Stimulated activated CD8-positive, alpha-beta memory T cell treated with anti-CD3 and anti-CD28 coated beads, Interleukin-15, amount 100 ng/mL, for 24 hours (primary cell): ENCODE measurements around the gene NSUN6.
"Not testable (repeated sequence)": the region's sequence is repeated elsewhere in the genome, so short reads cannot be mapped to it uniquely, and the experiment has no call there.

Experiments used
- DNase-seq: peaks from one replicate; pipeline ENCODE4 v3.0.0-alpha.2; 2020; ENCODE audit warnings: low read depth

The NSUN6 gene

DNA sequence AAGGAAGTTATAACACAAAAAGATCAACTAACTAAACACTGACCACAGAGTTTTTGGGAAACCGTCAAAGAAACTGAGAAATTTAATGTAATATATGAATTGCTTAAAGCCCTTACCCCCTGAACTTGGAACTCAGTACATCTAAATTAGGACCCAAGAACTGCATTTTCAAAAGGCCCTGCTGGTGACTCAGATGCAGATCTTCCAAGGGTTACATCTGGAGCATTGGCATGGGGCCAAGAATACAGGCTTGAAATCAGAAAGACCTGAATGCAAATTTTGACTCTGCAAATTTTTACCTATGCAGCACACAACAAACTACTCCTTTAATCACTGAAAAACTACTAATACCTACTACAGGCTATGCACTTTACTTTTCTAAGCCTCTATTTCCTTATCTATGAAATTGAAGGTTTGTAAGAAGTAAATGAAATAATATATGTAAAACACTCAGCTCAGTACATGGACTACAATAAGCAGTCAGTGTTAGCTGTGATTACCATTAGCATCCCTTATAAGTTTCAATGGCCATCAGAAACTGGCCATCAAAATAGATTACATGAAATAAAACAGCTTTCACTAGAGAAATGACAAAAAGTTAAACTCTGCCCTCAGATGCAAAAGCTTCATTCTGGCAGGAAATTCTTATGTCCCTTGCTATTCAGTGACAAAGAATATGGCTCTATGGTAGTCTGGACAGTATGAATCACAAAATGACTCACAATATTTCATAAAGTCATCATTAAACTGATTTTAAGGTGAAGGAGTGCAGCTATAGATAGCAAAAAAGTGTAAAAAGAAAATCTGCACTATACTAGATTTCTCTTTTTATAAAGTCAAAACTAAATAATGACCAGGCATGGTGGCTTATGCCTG, 43.6 kb downstream of the NSUN6 start:
- DNase-seq, result no peak

GRCh38 chr10:18606051-18606695, 45.2 kb downstream of the NSUN6 start:
- no peak for DNase-seq

GRCh38 chr10:18601321-18601720, 50.1 kb downstream of the NSUN6 start:
- no peak for DNase-seq

DNA sequence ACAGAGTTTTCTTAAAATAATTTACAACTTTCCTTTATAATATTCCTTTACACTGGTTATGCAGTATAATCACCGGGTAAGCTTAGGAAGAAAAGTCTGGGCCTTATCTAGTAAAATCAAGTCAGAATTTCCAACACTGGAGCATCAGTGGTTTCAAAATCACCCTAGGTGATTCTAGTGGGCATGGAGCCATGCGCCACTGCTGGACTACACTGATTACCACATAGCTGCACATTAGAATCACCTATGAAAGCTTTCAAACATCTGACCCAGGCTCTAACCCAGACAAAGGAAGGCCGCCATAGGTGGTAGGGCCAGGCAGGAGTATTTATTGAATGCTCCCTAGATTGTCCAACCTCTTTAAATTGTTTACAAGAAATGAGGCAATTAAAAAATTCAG, 52.0 kb downstream of the NSUN6 start:
- DNase-seq, result no peak

DNA sequence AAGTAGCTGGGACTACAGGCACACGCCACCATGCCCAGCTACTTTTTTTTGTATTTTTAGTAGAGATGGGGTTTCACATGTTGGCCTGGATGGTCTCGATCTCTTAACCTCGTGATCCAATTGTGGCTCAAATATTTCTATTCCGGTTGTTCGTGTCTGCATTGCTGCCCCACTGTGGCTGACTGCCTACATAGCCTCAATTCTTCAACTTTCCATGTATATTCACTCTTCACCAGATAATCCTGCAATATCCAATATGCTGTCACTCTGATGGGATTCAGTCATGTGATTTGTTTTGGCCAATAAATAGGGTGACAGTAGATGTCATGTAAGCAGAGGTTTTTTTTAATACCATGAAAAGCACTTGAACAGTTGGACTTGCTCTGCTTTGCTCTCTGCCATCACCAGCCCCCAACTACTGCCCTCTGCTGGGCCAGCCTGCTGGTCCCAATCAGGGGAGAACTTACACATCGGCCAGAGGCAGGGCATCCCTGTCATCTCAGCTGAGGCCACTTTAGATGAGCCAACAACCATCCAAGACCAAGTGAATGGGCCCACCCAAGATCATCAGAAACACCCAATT, 56.7 kb downstream of the NSUN6 start:
- no peak for DNase-seq

DNA sequence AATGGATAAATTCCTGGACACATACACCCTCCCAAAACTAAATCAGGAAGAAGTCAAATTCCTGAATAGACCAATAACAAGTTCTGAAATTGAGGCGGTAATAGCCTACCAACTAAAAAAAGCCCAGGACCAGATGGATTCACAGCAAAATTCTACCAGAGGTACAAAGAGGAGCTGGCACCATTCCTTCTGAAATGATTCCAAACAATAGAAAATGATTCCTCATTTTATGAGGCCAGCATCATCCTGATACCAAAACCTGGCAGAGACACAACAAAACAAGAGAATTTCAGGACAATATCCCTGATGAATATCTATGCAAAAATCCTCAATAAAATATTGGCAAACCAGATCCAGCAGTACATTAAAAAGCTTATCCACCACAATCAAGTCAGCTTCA, 60.2 kb downstream of the NSUN6 start:
- not testable (repeated sequence) for DNase-seq

DNA sequence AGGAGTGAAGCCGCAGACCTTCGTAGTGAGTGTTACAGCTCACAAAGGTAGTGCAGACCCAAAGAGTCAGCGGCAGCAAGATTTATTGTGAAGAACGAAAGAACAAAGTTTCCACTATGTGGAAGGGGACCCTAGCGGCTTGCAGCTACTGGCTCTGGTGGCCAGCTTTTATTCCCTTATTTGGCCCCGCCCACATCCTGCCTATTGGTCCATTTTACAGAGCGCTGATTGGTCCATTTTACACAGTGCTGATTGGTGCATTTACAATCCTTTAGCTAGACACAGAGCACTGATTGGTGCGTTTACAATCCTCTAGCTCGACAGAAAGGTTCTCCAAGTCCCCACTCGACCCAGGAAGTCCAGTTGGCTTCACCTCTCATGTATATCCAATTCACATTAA, 64.8 kb downstream of the NSUN6 start:
- not testable (repeated sequence) for DNase-seq

GRCh38 chr10:18583575-18584270, 67.7 kb downstream of the NSUN6 start:
- DNase-seq, result no peak

DNA sequence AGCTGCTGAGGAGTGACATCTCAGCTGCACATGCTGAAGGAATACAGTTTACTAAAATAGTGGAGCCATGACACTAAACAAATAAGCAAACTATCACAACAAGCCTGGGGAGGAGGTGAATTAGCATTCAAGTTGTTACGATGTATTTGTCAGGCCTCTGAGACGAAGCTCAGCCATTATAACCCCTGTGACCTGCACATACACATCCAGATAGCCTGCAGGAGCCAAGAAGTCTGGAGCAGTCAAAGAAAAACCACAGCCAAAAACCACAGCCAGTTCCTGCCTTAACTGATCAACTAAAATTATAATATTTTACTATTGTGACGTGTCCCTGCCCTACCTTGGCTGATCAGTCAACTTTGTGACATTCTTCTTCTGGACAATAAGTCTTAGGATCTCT, 68.6 kb downstream of the NSUN6 start:
- no peak for DNase-seq

- no peak for DNase-seq
Observed at GRCh38 chr10:18577823-18578685, 73.3 kb downstream of the NSUN6 start.

DNA sequence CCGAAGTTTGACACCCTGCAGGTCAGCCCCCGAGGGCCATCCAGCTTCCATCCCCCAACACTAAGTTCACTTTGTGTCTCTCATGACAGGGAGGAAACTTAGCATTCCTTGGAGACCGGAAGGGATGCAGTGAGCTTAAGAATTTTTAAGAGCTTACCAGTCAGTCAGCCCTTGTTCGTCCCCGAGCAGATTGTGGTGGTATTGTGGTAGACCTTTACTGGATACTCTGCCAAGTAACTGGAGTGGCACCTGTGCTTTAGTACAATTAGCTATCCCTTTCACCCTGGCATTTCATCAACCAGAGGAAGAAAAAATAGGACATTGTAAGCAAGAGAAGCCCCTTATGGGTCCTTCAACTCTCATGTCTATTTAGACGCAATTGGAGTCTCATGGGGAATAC, 74.8 kb downstream of the NSUN6 start:
- DNase-seq, result no peak

DNA sequence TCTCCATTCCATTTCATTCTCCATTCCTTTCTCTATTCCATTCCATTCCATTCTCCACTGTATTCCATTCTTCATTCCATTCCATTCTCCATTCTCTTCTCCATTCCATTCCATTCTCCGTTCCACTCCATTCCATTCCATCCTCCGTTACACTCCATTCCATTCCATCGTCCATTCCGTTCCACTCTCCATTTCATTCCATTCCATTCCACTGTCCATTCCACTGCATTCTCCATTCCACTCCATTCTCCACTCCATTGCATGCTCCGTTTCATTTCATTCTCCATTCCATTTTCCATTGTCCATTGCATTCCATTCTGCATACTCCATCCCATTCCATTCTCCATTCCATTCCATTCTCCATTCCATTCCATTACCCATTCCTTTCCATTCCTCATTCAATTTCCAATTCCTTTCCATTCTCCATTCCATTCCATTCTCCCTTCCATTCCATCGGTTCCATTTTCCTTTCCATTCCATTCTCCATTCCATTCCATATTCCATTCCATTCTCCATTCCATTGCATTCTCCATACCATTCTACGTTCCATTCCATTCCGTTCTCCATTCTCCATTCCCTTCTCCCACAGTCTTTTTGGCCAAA, 78.3 kb downstream of the NSUN6 start:
- no peak for DNase-seq

GRCh38 chr10:18571780-18572179, 79.6 kb downstream of the NSUN6 start:
- no peak for DNase-seq

DNA sequence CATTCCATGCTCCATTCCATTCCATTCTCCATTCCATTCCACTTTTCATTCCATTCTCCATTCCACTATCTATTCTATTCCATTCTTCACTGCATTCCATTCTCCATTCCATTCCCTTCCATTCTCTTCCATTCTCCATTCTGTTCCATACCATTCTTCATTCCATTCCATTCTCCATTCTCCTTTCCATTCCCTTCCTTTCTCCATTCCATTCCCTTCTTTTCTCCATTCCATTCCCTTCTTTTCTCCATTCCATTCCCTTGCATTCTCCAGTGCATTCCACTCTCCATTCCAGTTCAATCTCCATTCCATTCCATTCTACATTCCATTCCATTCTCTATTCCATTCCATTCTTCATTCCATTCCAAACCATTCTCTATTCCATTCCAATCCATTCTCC, 80.3 kb downstream of the NSUN6 start:
- DNase-seq, result no peak

DNA sequence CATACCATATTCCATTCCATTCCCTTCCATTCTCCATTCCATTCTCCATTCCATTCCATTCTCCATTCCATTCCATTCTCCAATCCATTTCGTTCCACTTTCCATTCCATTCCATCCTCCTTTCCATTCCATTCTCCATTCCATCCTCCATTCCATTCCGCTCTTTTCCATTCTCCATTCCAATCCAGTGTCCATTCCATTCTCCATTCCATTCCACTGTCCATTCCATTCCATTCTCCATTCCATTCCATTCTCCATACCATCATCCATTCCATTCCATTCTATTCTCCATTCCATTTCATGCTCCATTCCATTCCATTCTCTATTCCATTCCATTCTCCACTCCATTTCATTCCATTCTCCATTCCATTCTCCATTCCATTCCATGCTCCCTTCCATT, 81.0 kb downstream of the NSUN6 start:
- not testable (repeated sequence) for DNase-seq

- no peak for DNase-seq
Observed at GRCh38 chr10:18567343-18567856, 84.0 kb downstream of the NSUN6 start.

DNA sequence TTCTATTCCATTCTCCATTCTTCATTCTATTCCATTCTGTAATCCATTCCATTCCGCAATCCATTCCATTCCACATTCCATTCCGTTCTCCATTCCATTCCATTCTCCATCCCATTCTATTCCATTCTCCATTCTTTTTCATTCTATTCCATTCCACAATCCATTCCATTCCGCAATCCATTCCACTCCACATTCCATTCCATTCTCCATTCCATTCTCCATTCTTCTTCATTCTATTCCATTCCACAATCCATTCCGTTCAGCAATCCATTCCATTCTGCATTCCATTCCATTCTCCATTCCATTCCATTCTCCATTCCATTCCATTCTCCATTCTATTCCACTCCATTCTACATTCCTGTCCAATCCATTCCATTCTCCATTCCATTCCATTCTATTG, 85.2 kb downstream of the NSUN6 start:
- no peak for DNase-seq

DNA sequence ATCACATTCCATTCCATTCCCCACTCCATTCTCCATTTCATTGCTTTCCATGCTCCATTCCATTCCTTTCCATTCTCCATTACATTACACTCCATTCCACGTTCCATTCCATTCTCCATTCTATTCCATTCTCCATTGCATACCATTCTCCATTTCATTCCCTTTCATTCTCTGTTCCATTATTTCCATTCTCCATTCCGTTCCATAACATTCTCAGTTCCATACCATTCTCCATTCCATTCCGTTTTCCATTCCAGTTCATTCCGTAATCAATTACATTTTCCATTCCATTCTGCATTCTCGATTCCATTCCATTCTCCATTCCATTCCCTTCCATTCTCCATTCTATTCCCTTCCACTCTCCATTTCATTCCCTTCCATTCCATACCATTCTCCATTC, 86.4 kb downstream of the NSUN6 start:
- DNase-seq, result no peak

- no peak for DNase-seq
Observed at GRCh38 chr10:18563003-18563726, 88.2 kb downstream of the NSUN6 start.

DNA sequence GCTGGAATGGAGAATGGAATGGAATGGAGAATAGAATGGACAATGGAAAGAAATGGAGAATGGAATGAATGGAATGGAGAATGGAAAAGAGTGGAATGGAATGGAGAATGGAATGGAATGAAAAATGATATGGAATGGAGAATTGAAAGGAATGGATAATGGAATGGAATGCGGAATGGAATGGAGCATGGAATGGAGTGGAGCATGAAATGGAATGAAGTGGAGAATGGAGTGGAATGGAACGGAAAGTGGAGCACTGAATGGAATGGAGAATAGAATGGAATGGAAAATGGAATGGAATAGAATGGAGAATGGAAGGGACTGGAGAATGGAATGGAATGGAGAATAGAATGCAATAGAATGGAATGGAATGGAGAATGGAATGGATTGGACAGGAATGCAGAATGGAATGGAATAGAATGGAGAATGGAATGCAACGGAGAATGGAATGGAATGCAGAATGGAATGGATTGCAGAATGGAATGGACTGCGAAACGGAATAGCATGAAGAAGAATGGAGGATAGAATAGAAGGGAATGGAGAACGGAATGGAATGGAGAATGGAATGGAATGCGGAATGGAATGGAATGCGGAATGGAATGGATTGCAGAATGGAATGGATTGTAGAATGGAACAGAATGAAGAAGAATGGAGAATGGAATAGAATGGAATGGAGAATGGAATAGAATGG, 89.4 kb downstream of the NSUN6 start:
- DNase-seq, result no peak
